Measurements from ENCODE around the gene LAYN. TPM values are rescaled to one million over a fixed set of nuclear protein-coding genes. Genes with fewer than 3 reads are reported as not detected.

Gene LAYN
- total and polyA plus RNA-seq, 2 of the 13 experiments (the other 11 are each of a cell fraction or from before 2014, with no cell fraction given), result 0.17 TPM; not detected in 1

DNA sequence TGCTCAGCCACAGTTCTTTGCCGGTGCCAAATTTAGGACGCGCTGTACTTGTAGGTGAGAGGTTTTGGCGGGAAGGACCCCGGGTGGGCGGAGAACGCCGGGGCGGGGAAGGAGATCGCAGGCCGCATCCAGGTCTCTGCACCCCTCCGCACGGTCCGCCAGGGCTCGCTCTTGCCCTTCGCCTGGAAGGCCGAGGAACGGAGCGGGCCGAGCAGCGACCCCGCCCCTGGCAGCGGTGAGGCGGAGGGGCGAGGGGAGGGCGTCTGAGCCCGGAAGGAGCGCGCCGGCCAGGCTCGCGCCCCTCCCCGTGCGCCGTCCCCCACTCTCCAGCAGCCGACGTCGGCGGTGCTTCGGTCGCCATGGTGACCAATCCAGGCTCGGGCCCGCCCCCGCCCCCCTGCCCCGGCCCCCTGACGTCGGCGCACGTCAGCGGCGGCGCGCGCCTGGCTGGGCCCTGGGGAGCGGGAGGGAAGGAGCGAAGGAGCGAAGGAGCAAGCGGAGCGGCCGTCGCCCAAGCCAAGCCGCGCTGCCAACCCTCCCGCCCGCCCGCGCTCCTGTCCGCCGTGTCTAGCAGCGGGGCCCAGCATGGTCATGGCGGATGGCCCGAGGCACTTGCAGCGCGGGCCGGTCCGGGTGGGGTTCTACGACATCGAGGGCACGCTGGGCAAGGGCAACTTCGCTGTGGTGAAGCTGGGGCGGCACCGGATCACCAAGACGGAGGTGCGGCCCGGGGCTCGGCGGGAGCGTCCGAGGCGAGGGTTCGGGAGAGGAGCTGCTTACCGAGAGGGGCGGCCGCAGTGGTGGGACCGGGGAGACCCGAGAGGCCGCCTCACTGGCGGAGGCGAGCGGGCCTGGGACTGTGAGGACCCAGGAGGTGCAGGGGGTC is 61.7 kb downstream of the LAYN start, which contains the start of gene SIK2 (continued):
- TF ChIP-seq, protein P1, sequence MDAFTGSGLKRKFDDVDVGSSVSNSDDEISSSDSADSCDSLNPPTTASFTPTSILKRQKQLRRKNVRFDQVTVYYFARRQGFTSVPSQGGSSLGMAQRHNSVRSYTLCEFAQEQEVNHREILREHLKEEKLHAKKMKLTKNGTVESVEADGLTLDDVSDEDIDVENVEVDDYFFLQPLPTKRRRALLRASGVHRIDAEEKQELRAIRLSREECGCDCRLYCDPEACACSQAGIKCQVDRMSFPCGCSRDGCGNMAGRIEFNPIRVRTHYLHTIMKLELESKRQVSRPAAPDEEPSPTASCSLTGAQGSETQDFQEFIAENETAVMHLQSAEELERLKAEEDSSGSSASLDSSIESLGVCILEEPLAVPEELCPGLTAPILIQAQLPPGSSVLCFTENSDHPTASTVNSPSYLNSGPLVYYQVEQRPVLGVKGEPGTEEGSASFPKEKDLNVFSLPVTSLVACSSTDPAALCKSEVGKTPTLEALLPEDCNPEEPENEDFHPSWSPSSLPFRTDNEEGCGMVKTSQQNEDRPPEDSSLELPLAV (CRISPR knock-in tag; conservative IDR thresholded peaks at IDR 0.05; ENCODE audit: low read depth), result no peak
- no peak for TF ChIP-seq ZNF703 (CRISPR knock-in tag; IDR thresholded peaks at IDR 0.05; ENCODE audit: borderline replicate concordance)
- TF ChIP-seq HDAC1 (CRISPR knock-in tag; IDR thresholded peaks at IDR 0.05), result peak; percentile 50; the same call in 1 of the 2 replicates
- TF ChIP-seq, protein P2, sequence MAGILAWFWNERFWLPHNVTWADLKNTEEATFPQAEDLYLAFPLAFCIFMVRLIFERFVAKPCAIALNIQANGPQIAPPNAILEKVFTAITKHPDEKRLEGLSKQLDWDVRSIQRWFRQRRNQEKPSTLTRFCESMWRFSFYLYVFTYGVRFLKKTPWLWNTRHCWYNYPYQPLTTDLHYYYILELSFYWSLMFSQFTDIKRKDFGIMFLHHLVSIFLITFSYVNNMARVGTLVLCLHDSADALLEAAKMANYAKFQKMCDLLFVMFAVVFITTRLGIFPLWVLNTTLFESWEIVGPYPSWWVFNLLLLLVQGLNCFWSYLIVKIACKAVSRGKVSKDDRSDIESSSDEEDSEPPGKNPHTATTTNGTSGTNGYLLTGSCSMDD (CRISPR knock-in tag; IDR thresholded peaks at IDR 0.05), result no peak
- TF ChIP-seq, protein P3, sequence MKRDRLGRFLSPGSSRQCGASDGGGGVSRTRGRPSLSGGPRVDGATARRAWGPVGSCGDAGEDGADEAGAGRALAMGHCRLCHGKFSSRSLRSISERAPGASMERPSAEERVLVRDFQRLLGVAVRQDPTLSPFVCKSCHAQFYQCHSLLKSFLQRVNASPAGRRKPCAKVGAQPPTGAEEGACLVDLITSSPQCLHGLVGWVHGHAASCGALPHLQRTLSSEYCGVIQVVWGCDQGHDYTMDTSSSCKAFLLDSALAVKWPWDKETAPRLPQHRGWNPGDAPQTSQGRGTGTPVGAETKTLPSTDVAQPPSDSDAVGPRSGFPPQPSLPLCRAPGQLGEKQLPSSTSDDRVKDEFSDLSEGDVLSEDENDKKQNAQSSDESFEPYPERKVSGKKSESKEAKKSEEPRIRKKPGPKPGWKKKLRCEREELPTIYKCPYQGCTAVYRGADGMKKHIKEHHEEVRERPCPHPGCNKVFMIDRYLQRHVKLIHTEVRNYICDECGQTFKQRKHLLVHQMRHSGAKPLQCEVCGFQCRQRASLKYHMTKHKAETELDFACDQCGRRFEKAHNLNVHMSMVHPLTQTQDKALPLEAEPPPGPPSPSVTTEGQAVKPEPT (CRISPR knock-in tag; IDR thresholded peaks at IDR 0.05; ENCODE audit: low read depth), result no peak
- TF ChIP-seq FOXA1 (IDR thresholded peaks at IDR 0.05), result no peak
- TF ChIP-seq FOXA1 (CRISPR knock-in tag; IDR thresholded peaks at IDR 0.05), result peak; percentile 54
- TF ChIP-seq, protein P4, sequence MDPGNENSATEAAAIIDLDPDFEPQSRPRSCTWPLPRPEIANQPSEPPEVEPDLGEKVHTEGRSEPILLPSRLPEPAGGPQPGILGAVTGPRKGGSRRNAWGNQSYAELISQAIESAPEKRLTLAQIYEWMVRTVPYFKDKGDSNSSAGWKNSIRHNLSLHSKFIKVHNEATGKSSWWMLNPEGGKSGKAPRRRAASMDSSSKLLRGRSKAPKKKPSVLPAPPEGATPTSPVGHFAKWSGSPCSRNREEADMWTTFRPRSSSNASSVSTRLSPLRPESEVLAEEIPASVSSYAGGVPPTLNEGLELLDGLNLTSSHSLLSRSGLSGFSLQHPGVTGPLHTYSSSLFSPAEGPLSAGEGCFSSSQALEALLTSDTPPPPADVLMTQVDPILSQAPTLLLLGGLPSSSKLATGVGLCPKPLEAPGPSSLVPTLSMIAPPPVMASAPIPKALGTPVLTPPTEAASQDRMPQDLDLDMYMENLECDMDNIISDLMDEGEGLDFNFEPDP (CRISPR knock-in tag; conservative IDR thresholded peaks at IDR 0.05), result no peak
- TF ChIP-seq, protein P5, sequence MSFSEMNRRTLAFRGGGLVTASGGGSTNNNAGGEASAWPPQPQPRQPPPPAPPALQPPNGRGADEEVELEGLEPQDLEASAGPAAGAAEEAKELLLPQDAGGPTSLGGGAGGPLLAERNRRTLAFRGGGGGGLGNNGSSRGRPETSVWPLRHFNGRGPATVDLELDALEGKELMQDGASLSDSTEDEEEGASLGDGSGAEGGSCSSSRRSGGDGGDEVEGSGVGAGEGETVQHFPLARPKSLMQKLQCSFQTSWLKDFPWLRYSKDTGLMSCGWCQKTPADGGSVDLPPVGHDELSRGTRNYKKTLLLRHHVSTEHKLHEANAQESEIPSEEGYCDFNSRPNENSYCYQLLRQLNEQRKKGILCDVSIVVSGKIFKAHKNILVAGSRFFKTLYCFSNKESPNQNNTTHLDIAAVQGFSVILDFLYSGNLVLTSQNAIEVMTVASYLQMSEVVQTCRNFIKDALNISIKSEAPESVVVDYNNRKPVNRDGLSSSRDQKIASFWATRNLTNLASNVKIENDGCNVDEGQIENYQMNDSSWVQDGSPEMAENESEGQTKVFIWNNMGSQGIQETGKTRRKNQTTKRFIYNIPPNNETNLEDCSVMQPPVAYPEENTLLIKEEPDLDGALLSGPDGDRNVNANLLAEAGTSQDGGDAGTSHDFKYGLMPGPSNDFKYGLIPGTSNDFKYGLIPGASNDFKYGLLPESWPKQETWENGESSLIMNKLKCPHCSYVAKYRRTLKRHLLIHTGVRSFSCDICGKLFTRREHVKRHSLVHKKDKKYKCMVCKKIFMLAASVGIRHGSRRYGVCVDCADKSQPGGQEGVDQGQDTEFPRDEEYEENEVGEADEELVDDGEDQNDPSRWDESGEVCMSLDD (CRISPR knock-in tag; IDR thresholded peaks at IDR 0.05; ENCODE audit: borderline replicate concordance), result no peak
- TF ChIP-seq SMYD3 (CRISPR knock-in tag; IDR thresholded peaks at IDR 0.05), result peak; percentile 85; the same call in 1 of the 2 replicates
- TF ChIP-seq, protein P6, sequence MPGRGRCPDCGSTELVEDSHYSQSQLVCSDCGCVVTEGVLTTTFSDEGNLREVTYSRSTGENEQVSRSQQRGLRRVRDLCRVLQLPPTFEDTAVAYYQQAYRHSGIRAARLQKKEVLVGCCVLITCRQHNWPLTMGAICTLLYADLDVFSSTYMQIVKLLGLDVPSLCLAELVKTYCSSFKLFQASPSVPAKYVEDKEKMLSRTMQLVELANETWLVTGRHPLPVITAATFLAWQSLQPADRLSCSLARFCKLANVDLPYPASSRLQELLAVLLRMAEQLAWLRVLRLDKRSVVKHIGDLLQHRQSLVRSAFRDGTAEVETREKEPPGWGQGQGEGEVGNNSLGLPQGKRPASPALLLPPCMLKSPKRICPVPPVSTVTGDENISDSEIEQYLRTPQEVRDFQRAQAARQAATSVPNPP (CRISPR knock-in tag; IDR thresholded peaks at IDR 0.05), result peak; percentile 76; the same call in 1 of the 2 replicates
- TF ChIP-seq ARNT (IDR thresholded peaks at IDR 0.05), result no peak
- no peak; the same call in 1 of the 2 replicates for TF ChIP-seq ZNF605 (CRISPR knock-in tag; IDR thresholded peaks at IDR 0.05)
- TF ChIP-seq ZNF326 (CRISPR knock-in tag; IDR thresholded peaks at IDR 0.05; ENCODE audit: borderline replicate concordance), result no peak
- TF ChIP-seq ZNF883 (CRISPR knock-in tag; IDR thresholded peaks at IDR 0.05; ENCODE audit: not compliant biosample characterization), result peak; percentile 71
- peak; percentile 96 for TF ChIP-seq KDM3A (CRISPR knock-in tag; IDR thresholded peaks at IDR 0.05; ENCODE audit: low read depth)
